ENCODE data around the gene CEL.

The CEL gene

GRCh38 chr9:133113163-133113948 is 51.6 kb downstream of the CEL start (continued):
- TF ChIP-seq ZNF16 (tag by site-specific recombination; IDR thresholded peaks at IDR 0.05; ENCODE audit: low read depth) (no peak), PRDM2 (tag by site-specific recombination; IDR thresholded peaks at IDR 0.05; ENCODE audit: borderline replicate concordance) (no peak), ZBTB8A (tag by site-specific recombination; IDR thresholded peaks at IDR 0.05) (no peak), ZIC2 (tag by site-specific recombination; IDR thresholded peaks at IDR 0.05) (peak; percentile 86)

- Histone ChIP-seq H3K4me3 (ENCODE audit: low read depth, low read length) (no peak overlapping the region), H3K36me3 (ENCODE audit: control insufficient read depth in 2 of 2, insufficient read depth in 1 of 2, low read length in 2 of 2) (peaks cover 0 to 47% of the 10 kb centered on the region in 2 experiments; a peak in 1 of 3 replicates), H3K4me1 (ENCODE audit: control insufficient read depth, insufficient read depth, low read length) (peaks cover 12% of the 10 kb centered on the region), H3K9me3 (ENCODE audit: control insufficient read depth, insufficient read depth, low read depth, low read length) (no peaks in the 10 kb centered on the region), H3K27ac (ENCODE audit: extremely low read depth, low read depth, low read length) (peak overlapping the region; percentile 55)
- ChIA-PET POLR2A (interaction anchor here (0.9 to 2.6 kb wide), 3 partner anchors 20 to 84 kb away, joined by 3 to 20 read pairs (median 3); partner anchors contain the start of gene GTF3C5), CTCF (interaction anchor here (0.5 to 22.4 kb wide), 9 partner anchors 11 to 314 kb away, joined by 3 to 342 read pairs (median 4); no protein-coding TSS in a partner anchor)
- TF ChIP-seq PATZ1 (tag by site-specific recombination; IDR thresholded peaks at IDR 0.05) (peak; percentile 57), ZNF768 (tag by site-specific recombination; IDR thresholded peaks at IDR 0.05) (no peak), ZNF394 (tag by site-specific recombination; IDR thresholded peaks at IDR 0.05; ENCODE audit: borderline replicate concordance) (peak; percentile 30; the same call in 1 of the 2 replicates), ZNF350 (tag by site-specific recombination; IDR thresholded peaks at IDR 0.05) (no peak), ZNF544 (tag by site-specific recombination; IDR thresholded peaks at IDR 0.05) (no peak), ZNF423 (tag by site-specific recombination; IDR thresholded peaks at IDR 0.05) (peak; percentile 28; the same call in 1 of the 2 replicates), ZIC2 (tag by site-specific recombination; IDR thresholded peaks at IDR 0.05) (peak; percentile 54; the same call in 1 of the 2 replicates), ZBTB48 (tag by site-specific recombination; IDR thresholded peaks at IDR 0.05) (peak; percentile 80; the same call in 1 of the 2 replicates), ZNF624 (tag by site-specific recombination; IDR thresholded peaks at IDR 0.05) (no peak), ZNF138 (tag by site-specific recombination; IDR thresholded peaks at IDR 0.05; ENCODE audit: borderline replicate concordance) (no peak), ZNF341 (tag by site-specific recombination; IDR thresholded peaks at IDR 0.05; ENCODE audit: low read depth) (peak; percentile 95), KLF1 (tag by site-specific recombination; IDR thresholded peaks at IDR 0.05) (peak; percentile 74), ZNF596 (tag by site-specific recombination; IDR thresholded peaks at IDR 0.05) (no peak), REST (tag by site-specific recombination; IDR thresholded peaks at IDR 0.05) (0 out of 2 replicates have a peak, but pooled peaks have one; percentile 18), ZBTB44 (tag by site-specific recombination; IDR thresholded peaks at IDR 0.05) (no peak), SP7 (tag by site-specific recombination; IDR thresholded peaks at IDR 0.05) (peak; percentile 23; the same call in 1 of the 2 replicates)
Observed at GRCh38 chr9:133113949-133114885, 52.4 kb downstream of the CEL start.

Measured in HEK293 (cell line).